Head of caudate nucleus (tissue), 42 donors: Measurements from ENCODE around the gene RAB11FIP3.
A peak's percentile ranks its signal among the peaks of the same experiment; 100 is the strongest.

Source experiments
- DNase-seq, 42 donors: peaks; one replicate each; pipeline versions ENCODE4 v3.0.0 to v3.0.0-alpha.2; 2020 to 2021; ENCODE audit warnings: mixed read lengths in 7 of 42
- intact Hi-C: fragments of 100-400 bp; cut with DNase I; formaldehyde crosslinking; loops from one replicate; pipeline ENCODE4 v1.15.0; 2022

Gene RAB11FIP3

GRCh38 chr16:533391-534123 is 108.1 kb downstream of the RAB11FIP3 start:
- DNase-seq, result peak in 3 of 42 donors; percentile 23 to 30 (median 26)
- intact Hi-C loops, result no loop called here

- no peak for DNase-seq
- intact Hi-C loops, result no loop called here
Observed at GRCh38 chr16:534135-534534, 108.7 kb downstream of the RAB11FIP3 start.

GRCh38 chr16:534856-535445 is 109.5 kb downstream of the RAB11FIP3 start:
- intact Hi-C loops, result no loop called here
- no peak for DNase-seq

GRCh38 chr16:535446-536405 is 110.3 kb downstream of the RAB11FIP3 start:
- no peak for DNase-seq
- intact Hi-C loops, result no loop called here

- intact Hi-C loops, result no loop called here
- no peak for DNase-seq
Observed at GRCh38 chr16:536746-537145, 111.3 kb downstream of the RAB11FIP3 start.

- no peak for DNase-seq
- intact Hi-C loops, result no loop called here
Observed at GRCh38 chr16:537415-538335, 112.2 kb downstream of the RAB11FIP3 start.

GRCh38 chr16:539901-540530 is 114.6 kb downstream of the RAB11FIP3 start:
- DNase-seq, result no peak
- intact Hi-C loops, result no loop called here

GRCh38 chr16:540645-541340 is 115.3 kb downstream of the RAB11FIP3 start:
- DNase-seq, result no peak
- intact Hi-C loops, result no loop called here

- intact Hi-C loops, result no loop called here
- DNase-seq, result no peak
Observed at GRCh38 chr16:543301-544164, 118.1 kb downstream of the RAB11FIP3 start.

- no peak for DNase-seq
- intact Hi-C loops, result no loop called here
Observed at GRCh38 chr16:544517-544916, 119.1 kb downstream of the RAB11FIP3 start.

GRCh38 chr16:546909-547770 is 121.7 kb downstream of the RAB11FIP3 start:
- peak in 36 of 42 donors; percentile 28 to 73 (median 52) for DNase-seq
- intact Hi-C loops, result no loop called here

GRCh38 chr16:548586-548985 is 123.1 kb downstream of the RAB11FIP3 start:
- intact Hi-C loops, result no loop called here
- DNase-seq, result no peak

GRCh38 chr16:549544-550263 is 124.3 kb downstream of the RAB11FIP3 start:
- intact Hi-C loops, result no loop called here
- no peak for DNase-seq

GRCh38 chr16:551210-551609 is 125.8 kb downstream of the RAB11FIP3 start:
- intact Hi-C loops, result no loop called here
- no peak for DNase-seq

- intact Hi-C loops, result no loop called here
- no peak for DNase-seq
Observed at GRCh38 chr16:552171-552570, 126.7 kb downstream of the RAB11FIP3 start.
